B cell (primary cell): ENCODE measurements around the gene OR4Q3. TPM values are rescaled to one million over a fixed set of nuclear protein-coding genes. Genes with fewer than 3 reads are reported as not detected.
"Not testable (repeated sequence)": the region's sequence is repeated elsewhere in the genome, so short reads cannot be mapped to it uniquely, and the experiment has no call there.

Experiments used
- ATAC-seq: fragments of 200-7000 bp; cut with Tn5 transposase; one replicate; pipeline ENCODE4 v1.10.0; 2021; ENCODE audit warnings: low read depth, mild to moderate bottlenecking, moderate number of reproducible peaks, moderate library complexity
- CTCF ChIA-PET: fragments of 350-600 bp; sonication (Branson Sonifier 250); formaldehyde crosslinking; loops from one replicate; lab custom pipeline; 2021; ENCODE audit warnings: antibody characterized with exemption, inconsistent platforms; lab: Charles Lee
- POLR2A ChIA-PET: fragments of 350-600 bp; sonication (Branson Sonifier 250); formaldehyde crosslinking; loops from one replicate; lab custom pipeline; 2021; ENCODE audit warnings: antibody characterized with exemption; lab: Charles Lee
- DNase-seq: peaks from one replicate; pipeline ENCODE4 v3.0.0; 2013
- H2AFZ ChIP-seq: 2 replicates; pipeline ENCODE4 v1.6.1; 2012; ENCODE audit warnings: mild to moderate bottlenecking, low read depth, low read length; ENCODE audit not compliant: insufficient read depth, poor library complexity, severe bottlenecking
- H3K27ac ChIP-seq, 2 donors: 1 replicate in 1 of 2; 2 replicates in 1 of 2; pipeline ENCODE4 v1.5.1; 2012 to 2013; ENCODE audit warnings: low read length in 2 of 2, mild to moderate bottlenecking in 2 of 2, moderate library complexity in 1 of 2
- H3K27me3 ChIP-seq, 4 experiments: fragments of 200-600 bp in 1 of 4; sonication (generic) in 1 of 4; replicated peaks in 1 of 4; 1 replicate in 2 of 4; 2 replicates in 2 of 4; pipeline versions ENCODE4 v1.6.1 to v1.7.0; 2013 to 2016; ENCODE audit warnings: low read length in 3 of 4, mild to moderate bottlenecking in 2 of 4, mixed read lengths in 1 of 4, moderate library complexity in 1 of 4; ENCODE audit not compliant: insufficient read depth in 4 of 4, control insufficient read depth in 3 of 4; ENCODE audit errors: control extremely low read depth in 1 of 4
- H3K36me3 ChIP-seq, 2 experiments: replicated peaks in 1 of 2; 1 replicate in 1 of 2; 2 replicates in 1 of 2; pipeline versions ENCODE4 v1.6.1 to v1.7.1; 2013; ENCODE audit warnings: low read length in 1 of 2; ENCODE audit not compliant: insufficient read depth in 2 of 2, control insufficient read depth in 1 of 2; ENCODE audit errors: control extremely low read depth in 1 of 2, extremely low read depth in 1 of 2
- H3K4me1 ChIP-seq, 2 donors: fragments of 200-600 bp in 1 of 2; sonication (generic) in 1 of 2; 1 replicate in 1 of 2; 2 replicates in 1 of 2; pipeline versions ENCODE4 v1.5.1 to v1.6.1; 2013 to 2017; ENCODE audit warnings: low read length in 2 of 2; ENCODE audit not compliant: control insufficient read depth in 2 of 2, insufficient read depth in 2 of 2
- H3K4me2 ChIP-seq: replicated peaks from 2 replicates; pipeline ENCODE3; 2012; ENCODE audit warnings: mild to moderate bottlenecking, low read depth, low read length; ENCODE audit not compliant: poor library complexity, severe bottlenecking
- H3K4me3 ChIP-seq, 5 experiments: fragments of 200-600 bp in 1 of 5; sonication (generic) in 1 of 5; 1 replicate in 3 of 5; 2 replicates in 2 of 5; pipeline versions ENCODE4 v1.5.1 to v1.7.0; 2011 to 2016; ENCODE audit warnings: low read length in 4 of 5, mild to moderate bottlenecking in 4 of 5, low read depth in 2 of 5, control low read depth in 1 of 5, moderate library complexity in 1 of 5; ENCODE audit not compliant: insufficient read depth in 1 of 5; ENCODE audit errors: control extremely low read depth in 1 of 5, extremely low read depth in 1 of 5
- H3K79me2 ChIP-seq: fragments of 200-600 bp; sonication (generic); one replicate; pipeline ENCODE4 v1.6.0; 2016; ENCODE audit warnings: low read length; ENCODE audit not compliant: control insufficient read depth, insufficient read depth
- H3K9ac ChIP-seq: fragments of 200-600 bp; sonication (generic); 2 replicates; pipeline ENCODE4 v1.6.1; 2017; ENCODE audit warnings: mild to moderate bottlenecking, low read length, moderate library complexity
- H3K9me3 ChIP-seq, 3 donors: one replicate each; pipeline versions ENCODE4 v1.6.1 to v1.7.1; 2013; ENCODE audit warnings: low read length in 2 of 3; ENCODE audit not compliant: control insufficient read depth in 2 of 3, insufficient read depth in 1 of 3; ENCODE audit errors: control extremely low read depth in 1 of 3
- H4K20me1 ChIP-seq: 2 replicates; pipeline ENCODE4 v1.6.0; 2012; ENCODE audit warnings: mild to moderate bottlenecking, low read length; ENCODE audit not compliant: insufficient read depth, control insufficient read depth, poor library complexity, severe bottlenecking
- H3K27ac Mint-ChIP-seq: one replicate; pipeline ENCODE4 v1.8.0; 2021; ENCODE audit warnings: mixed read lengths
- H3K27me3 Mint-ChIP-seq: one replicate; pipeline ENCODE4 v1.8.0; 2021; ENCODE audit warnings: mixed read lengths
- H3K4me1 Mint-ChIP-seq: one replicate; pipeline ENCODE4 v1.8.0; 2021; ENCODE audit warnings: mixed read lengths
- H3K4me3 Mint-ChIP-seq: one replicate; pipeline ENCODE4 v1.8.0; 2021; ENCODE audit warnings: mixed read lengths
- H3K9me3 Mint-ChIP-seq: one replicate; pipeline ENCODE4 v1.8.0; 2022; ENCODE audit warnings: mixed read lengths; ENCODE audit not compliant: insufficient read depth
- CTCF ChIP-seq: fragments of 200-600 bp; IDR thresholded peaks from one replicate; pipeline ENCODE4 v1.8.0; 2022; ENCODE audit warnings: antibody characterized with exemption, mild to moderate bottlenecking
- EZH2 ChIP-seq: IDR thresholded peaks from 2 replicates; pipeline ENCODE4 v1.6.1; 2012; ENCODE audit warnings: borderline replicate concordance, low read depth, mild to moderate bottlenecking, moderate library complexity, low read length; ENCODE audit not compliant: insufficient read depth, poor library complexity, severe bottlenecking
- WGBS: methylation state at CpG from one replicate; pipeline ENCODE4 v1.1.5; 2013; ENCODE audit warnings: missing lambda C conversion rate; ENCODE audit not compliant: insufficient coverage; 5-methylcytosine and 5-hydroxymethylcytosine counted together
- intact Hi-C: fragments of 100-400 bp; cut with micrococcal nuclease; formaldehyde crosslinking; loops from one replicate; pipeline ENCODE4 v1.10.0; 2022
- polyA plus RNA-seq: library from polyadenylated mRNA; depleted of rRNA; stranded (reverse); fragments of >200 nt; gene quantifications from 2 replicates; pipeline ENCODE4 v1.2.3, GENCODE V29; 2012
- total RNA-seq, 2 donors: library from RNA; stranded (reverse); fragments of 120-200 nt in 1 of 2; gene quantifications; 1 replicate in 1 of 2; 2 replicates in 1 of 2; pipeline versions ENCODE4 v1.2.3 to v1.2.4, GENCODE V29; 2013 to 2022

Gene OR4Q3
- total and polyA plus RNA-seq, 2 donors (not counting 1 experiment from before 2014, with no cell fraction given): not detected

DNA sequence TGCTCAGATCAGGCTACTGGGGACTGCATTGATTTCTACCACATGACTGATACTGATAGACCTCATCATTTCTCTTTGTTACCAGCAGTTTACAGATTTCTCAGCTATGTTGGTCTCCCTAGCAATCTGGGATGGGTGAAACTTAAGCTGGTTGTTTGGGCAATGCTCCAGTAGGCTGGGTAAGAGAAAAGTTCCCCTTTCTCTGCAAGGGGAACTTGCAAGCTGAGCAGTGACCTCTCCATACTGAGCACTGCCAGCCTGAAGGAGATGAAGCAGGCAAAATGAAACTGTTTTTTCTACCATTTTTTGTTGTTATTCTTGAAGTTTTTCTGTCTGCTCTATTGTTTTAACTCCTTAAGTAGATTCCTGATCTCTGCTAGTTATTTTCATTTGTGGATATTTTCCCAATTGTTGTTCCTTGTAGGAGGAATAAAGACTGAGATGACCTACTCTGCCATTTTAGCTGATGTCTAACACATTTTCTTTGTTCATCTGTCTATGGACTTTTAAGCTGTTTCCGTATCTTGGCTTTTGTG lies 28.6 kb downstream of the OR4Q3 start:
- Mint-ChIP-seq H3K9me3 (peaks cover 6% of the 10 kb centered on the region), H3K4me1 (no peaks in the 10 kb centered on the region), H3K27me3 (no peaks in the 10 kb centered on the region), H3K27ac (no peak overlapping the region), H3K4me3 (no peak overlapping the region)
- ATAC-seq (no peak), DNase-seq (no peak)
- Histone ChIP-seq H3K27ac (no peak overlapping the region), H3K36me3 (no peaks in the 10 kb centered on the region), H3K4me2 (no peak overlapping the region), H3K9ac (no peak overlapping the region), H3K27me3 (peaks cover 0 to 5% (median 0%) of the 10 kb centered on the region in 4 experiments), H4K20me1 (no peaks in the 10 kb centered on the region), H2AFZ (no peak overlapping the region), H3K4me3 (no peak overlapping the region), H3K4me1 (no peaks in the 10 kb centered on the region), H3K9me3 (peaks cover 1 to 12% (median 11%) of the 10 kb centered on the region in 3 donors), H3K79me2 (no peaks in the 10 kb centered on the region)
- intact Hi-C loops: no loop called here
- TF ChIP-seq CTCF (no peak), EZH2 (no peak)
- ChIA-PET CTCF (no interaction called here), POLR2A (interaction anchor here (0.7 kb wide), 1 partner anchor 10 kb away, joined by 3 read pairs; no protein-coding TSS in a partner anchor)
- 100% methylated on average over 1 of the region's 1 CpG for WGBS

DNA sequence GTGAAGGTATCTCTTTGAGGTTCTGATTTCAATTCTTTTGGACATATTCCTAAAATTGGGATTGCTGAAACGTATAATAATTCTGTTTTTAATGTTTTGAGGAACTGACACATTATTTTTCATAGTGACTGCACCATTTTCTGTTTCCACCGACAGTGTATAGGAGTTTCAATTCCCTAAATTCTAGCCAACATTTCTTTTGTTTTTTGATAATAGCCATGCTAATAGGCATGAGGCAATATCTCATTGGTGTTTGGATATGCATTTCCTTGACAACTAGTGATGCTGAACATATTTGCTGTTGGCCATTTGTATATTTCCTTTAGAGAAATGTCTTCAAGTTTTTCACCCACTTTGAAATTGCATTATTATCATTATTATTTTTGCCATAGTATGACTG lies 29.1 kb downstream of the OR4Q3 start:
- H3K9ac ChIP-seq, H3K9me3 Mint-ChIP-seq, POLR2A ChIA-PET, H3K79me2 ChIP-seq, H3K36me3 ChIP-seq, intact Hi-C loops, CTCF ChIA-PET, H3K27ac ChIP-seq, H3K4me3 ChIP-seq, H3K27me3 ChIP-seq, H4K20me1 ChIP-seq, H3K4me1 Mint-ChIP-seq, H3K4me3 Mint-ChIP-seq, H3K27me3 Mint-ChIP-seq, H2AFZ ChIP-seq, H3K4me1 ChIP-seq, ATAC-seq, H3K4me2 ChIP-seq, H3K27ac Mint-ChIP-seq, DNase-seq: not testable (repeated sequence)
- peaks cover 1 to 12% (median 11%) of the 10 kb centered on the region in 3 donors for H3K9me3 ChIP-seq
- no CpG with 5 or more reads among the region's 2 CpGs for WGBS

- intact Hi-C loops, POLR2A ChIA-PET, H3K4me1 Mint-ChIP-seq: not testable (repeated sequence)
Measured at GRCh38 chr14:19773204-19773603, 29.8 kb downstream of the OR4Q3 start, which contains the start of gene OR4M1. Gene OR4M1 (plus strand): TSS chr14:19773504. CDS start chr14:19780323, 6,819 bp downstream.

More at GRCh38 chr14:19773204-19773603, 29.8 kb downstream of the OR4Q3 start, which contains the start of gene OR4M1:
- H3K4me1 ChIP-seq, H3K27ac Mint-ChIP-seq, H4K20me1 ChIP-seq, H3K4me3 Mint-ChIP-seq, H3K9ac ChIP-seq, H3K9me3 Mint-ChIP-seq, H3K27me3 ChIP-seq, H3K4me3 ChIP-seq, H3K27me3 Mint-ChIP-seq, H3K79me2 ChIP-seq, CTCF ChIA-PET, ATAC-seq, H3K4me2 ChIP-seq, DNase-seq, H2AFZ ChIP-seq, H3K27ac ChIP-seq, H3K36me3 ChIP-seq: not testable (repeated sequence)
- H3K9me3 ChIP-seq: peaks cover 1 to 12% (median 11%) of the 10 kb centered on the region in 3 donors
- no CpG with 5 or more reads among the region's 1 CpG for WGBS
